ENCODE measurements around the gene NMT1. TPM values are rescaled to one million over a fixed set of nuclear protein-coding genes. Genes with fewer than 3 reads are reported as not detected.

NMT1 gene
- total RNA-seq, 3 donors from 2014 or later, result 81.9 to 130 (median 84.0) TPM

- intact Hi-C loops (cut with DNase I; ENCODE audit: low total_unique reads), result loop anchor here (10.0 kb wide), 2 partner anchors 83 to 193 kb away; partner anchors contain the start of gene GFAP
Observed at GRCh38 chr17:45108051-45108450, 46.9 kb downstream of the NMT1 start.

GRCh38 chr17:45108595-45109521 is 47.7 kb downstream of the NMT1 start:
- peaks cover 12% of the 10 kb centered on the region for H3K36me3 ChIP-seq
- TF ChIP-seq POLR2A (IDR thresholded peaks at IDR 0.05), result no peak
- no peak for TF ChIP-seq CTCF (IDR thresholded peaks at IDR 0.05)
- TF ChIP-seq POLR2AphosphoS5 (IDR thresholded peaks at IDR 0.05), result no peak
- no peak overlapping the region for H3K4me3 ChIP-seq
- no peaks in the 10 kb centered on the region for H3K9me3 ChIP-seq
- peaks cover 0 to 9% of the 10 kb centered on the region in 2 donors for H3K4me1 ChIP-seq
- intact Hi-C loops (cut with DNase I; ENCODE audit: low total_unique reads), result loop anchor here (10.0 kb wide), 2 partner anchors 84 to 194 kb away; partner anchors contain the start of gene GFAP
- no peaks in the 10 kb centered on the region for H3K27me3 ChIP-seq
- no peak for DNase-seq (ENCODE audit: low spot score in 2 of 2)
- H3K27ac ChIP-seq, result peak overlapping the region; percentile 3 to 22

More at GRCh38 chr17:45108051-45108450, 46.9 kb downstream of the NMT1 start:
- Histone ChIP-seq H3K4me3 (no peak overlapping the region), H3K27ac (peak overlapping the region; percentile 21 to 48), H3K4me1 (peaks cover 0 to 15% of the 10 kb centered on the region in 2 donors), H3K36me3 (peaks cover 16% of the 10 kb centered on the region), H3K27me3 (no peaks in the 10 kb centered on the region), H3K9me3 (no peaks in the 10 kb centered on the region)
- no peak for DNase-seq (ENCODE audit: low spot score in 2 of 2)
- TF ChIP-seq POLR2AphosphoS5 (IDR thresholded peaks at IDR 0.05), result no peak
- TF ChIP-seq POLR2A (IDR thresholded peaks at IDR 0.05), result no peak
- no peak for TF ChIP-seq CTCF (IDR thresholded peaks at IDR 0.05)

GRCh38 chr17:45110676-45111611 is 49.8 kb downstream of the NMT1 start:
- H3K9me3 ChIP-seq, result no peaks in the 10 kb centered on the region
- no peak for DNase-seq (ENCODE audit: low spot score in 2 of 2)
- H3K4me3 ChIP-seq, result no peak overlapping the region
- intact Hi-C loops (cut with DNase I; ENCODE audit: low total_unique reads), result no loop called here
- peak overlapping the region; percentile 18 to 61 for H3K27ac ChIP-seq
- TF ChIP-seq POLR2A (IDR thresholded peaks at IDR 0.05) (no peak), CTCF (IDR thresholded peaks at IDR 0.05) (no peak), POLR2AphosphoS5 (IDR thresholded peaks at IDR 0.05) (no peak)
- no peaks in the 10 kb centered on the region for H3K36me3 ChIP-seq
- H3K27me3 ChIP-seq, result no peaks in the 10 kb centered on the region
- H3K4me1 ChIP-seq, result peaks cover 0 to 9% of the 10 kb centered on the region in 2 donors

DNA sequence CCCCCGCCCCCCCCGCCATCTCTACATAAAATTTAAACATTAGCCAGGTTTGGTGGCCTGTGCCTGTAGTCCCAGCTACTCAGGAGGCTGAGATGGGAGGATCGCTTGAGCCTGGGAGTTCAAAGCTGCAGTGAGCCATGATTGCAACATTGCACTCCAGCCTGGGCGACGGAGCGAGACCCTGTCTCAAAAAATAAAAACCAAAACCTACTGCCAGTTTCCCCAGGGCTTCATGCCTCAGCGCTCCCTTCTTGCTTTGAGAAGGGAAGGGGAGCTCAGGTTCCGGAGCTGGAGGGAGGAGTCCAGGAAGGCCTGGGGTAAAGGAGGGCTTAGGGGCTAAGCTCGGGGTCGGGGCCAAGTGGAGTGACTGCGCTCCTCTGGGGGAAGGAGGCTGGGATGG is 50.7 kb downstream of the NMT1 start:
- Histone ChIP-seq H3K27ac (peak overlapping the region; percentile 18 to 61), H3K36me3 (no peaks in the 10 kb centered on the region), H3K4me1 (peaks cover 0 to 9% of the 10 kb centered on the region in 2 donors), H3K27me3 (no peaks in the 10 kb centered on the region), H3K9me3 (no peaks in the 10 kb centered on the region), H3K4me3 (no peak overlapping the region)
- intact Hi-C loops (cut with DNase I; ENCODE audit: low total_unique reads), result no loop called here
- TF ChIP-seq POLR2A (IDR thresholded peaks at IDR 0.05) (no peak), POLR2AphosphoS5 (IDR thresholded peaks at IDR 0.05) (no peak), CTCF (IDR thresholded peaks at IDR 0.05) (no peak)
- no peak for DNase-seq (ENCODE audit: low spot score in 2 of 2)
